Head of caudate nucleus (tissue), 42 donors: ENCODE measurements around the gene SPATS2L.
A peak's percentile ranks its signal among the peaks of the same experiment; 100 is the strongest.

Experiments
- DNase-seq, 42 donors: peaks; one replicate each; pipeline versions ENCODE4 v3.0.0 to v3.0.0-alpha.2; 2020 to 2021; ENCODE audit warnings: mixed read lengths in 7 of 42
- intact Hi-C: fragments of 100-400 bp; cut with DNase I; formaldehyde crosslinking; loops from one replicate; pipeline ENCODE4 v1.15.0; 2022

Gene SPATS2L

GRCh38 chr2:200467806-200468681, 161.6 kb downstream of the SPATS2L start:
- DNase-seq = no peak
- intact Hi-C loops = no loop called here

- intact Hi-C loops = loop anchor here (1.0 kb wide), 1 partner anchor 162 kb away; no protein-coding TSS in a partner anchor
- peak in 32 of 42 donors; percentile 16 to 84 (median 56) for DNase-seq
Observed at GRCh38 chr2:200469708-200470211, 163.3 kb downstream of the SPATS2L start.

GRCh38 chr2:200470230-200470629, 163.7 kb downstream of the SPATS2L start:
- DNase-seq = peak; percentile 45 to 89 (median 76)
- intact Hi-C loops = loop anchor here (1.0 kb wide), 1 partner anchor 163 kb away; no protein-coding TSS in a partner anchor

GRCh38 chr2:200471324-200471848, 164.9 kb downstream of the SPATS2L start:
- intact Hi-C loops = no loop called here
- DNase-seq = peak in 35 of 42 donors; percentile 24 to 82 (median 60)

- intact Hi-C loops = no loop called here
- no peak for DNase-seq
Observed at GRCh38 chr2:200471928-200472645, 165.6 kb downstream of the SPATS2L start.

GRCh38 chr2:200472853-200473464, 166.5 kb downstream of the SPATS2L start:
- intact Hi-C loops = no loop called here
- no peak for DNase-seq

- intact Hi-C loops = no loop called here
Observed at GRCh38 chr2:200475795-200476194, 169.3 kb downstream of the SPATS2L start.

GRCh38 chr2:200476836-200477235, 170.3 kb downstream of the SPATS2L start:
- intact Hi-C loops = no loop called here
- DNase-seq = peak in 1 of 42 donors; percentile 20

More at GRCh38 chr2:200475795-200476194, 169.3 kb downstream of the SPATS2L start:
- DNase-seq = no peak

GRCh38 chr2:200477667-200478131, 171.2 kb downstream of the SPATS2L start:
- intact Hi-C loops = no loop called here
- peak in 38 of 42 donors; percentile 28 to 85 (median 58) for DNase-seq

- intact Hi-C loops = loop anchor here (5.0 kb wide), 1 partner anchor 502 kb away; no protein-coding TSS in a partner anchor
- DNase-seq = no peak
Observed at GRCh38 chr2:200479692-200480265, 173.3 kb downstream of the SPATS2L start.

GRCh38 chr2:200482194-200482593, 175.7 kb downstream of the SPATS2L start:
- intact Hi-C loops = loop anchor here (5.0 kb wide), 1 partner anchor 505 kb away; no protein-coding TSS in a partner anchor

GRCh38 chr2:200483729-200484198, 177.3 kb downstream of the SPATS2L start:
- intact Hi-C loops = loop anchor here (5.0 kb wide), 1 partner anchor 506 kb away; no protein-coding TSS in a partner anchor
- no peak for DNase-seq

More at GRCh38 chr2:200482194-200482593, 175.7 kb downstream of the SPATS2L start:
- no peak for DNase-seq

- no peak for DNase-seq
- intact Hi-C loops = loop anchor here (5.0 kb wide), 1 partner anchor 508 kb away; no protein-coding TSS in a partner anchor
Observed at GRCh38 chr2:200484934-200485333, 178.4 kb downstream of the SPATS2L start.

GRCh38 chr2:200486529-200486928, 180.0 kb downstream of the SPATS2L start:
- intact Hi-C loops = no loop called here
- DNase-seq = no peak

GRCh38 chr2:200488169-200488568, 181.7 kb downstream of the SPATS2L start:
- no peak for DNase-seq
- intact Hi-C loops = no loop called here

- DNase-seq = no peak
- intact Hi-C loops = no loop called here
Observed at GRCh38 chr2:200490001-200490400, 183.5 kb downstream of the SPATS2L start.

GRCh38 chr2:200492656-200493055, 186.2 kb downstream of the SPATS2L start:
- DNase-seq = no peak
- intact Hi-C loops = no loop called here

- intact Hi-C loops = no loop called here
- DNase-seq = no peak
Observed at GRCh38 chr2:200494048-200494447, 187.6 kb downstream of the SPATS2L start.
